RCC 7860 (cell line): ENCODE data around the gene SMIM24.

Experiments
- DNase-seq: peaks from one replicate; pipeline ENCODE4 v3.0.0-alpha.2; 2015; ENCODE audit warnings: low spot score
- FAIRE-seq: peaks from 2 replicates; lab custom pipeline; 2012; peaks lifted over from hg19 to GRCh38; lab: Jason Lieb, UNC

The SMIM24 gene

DNA sequence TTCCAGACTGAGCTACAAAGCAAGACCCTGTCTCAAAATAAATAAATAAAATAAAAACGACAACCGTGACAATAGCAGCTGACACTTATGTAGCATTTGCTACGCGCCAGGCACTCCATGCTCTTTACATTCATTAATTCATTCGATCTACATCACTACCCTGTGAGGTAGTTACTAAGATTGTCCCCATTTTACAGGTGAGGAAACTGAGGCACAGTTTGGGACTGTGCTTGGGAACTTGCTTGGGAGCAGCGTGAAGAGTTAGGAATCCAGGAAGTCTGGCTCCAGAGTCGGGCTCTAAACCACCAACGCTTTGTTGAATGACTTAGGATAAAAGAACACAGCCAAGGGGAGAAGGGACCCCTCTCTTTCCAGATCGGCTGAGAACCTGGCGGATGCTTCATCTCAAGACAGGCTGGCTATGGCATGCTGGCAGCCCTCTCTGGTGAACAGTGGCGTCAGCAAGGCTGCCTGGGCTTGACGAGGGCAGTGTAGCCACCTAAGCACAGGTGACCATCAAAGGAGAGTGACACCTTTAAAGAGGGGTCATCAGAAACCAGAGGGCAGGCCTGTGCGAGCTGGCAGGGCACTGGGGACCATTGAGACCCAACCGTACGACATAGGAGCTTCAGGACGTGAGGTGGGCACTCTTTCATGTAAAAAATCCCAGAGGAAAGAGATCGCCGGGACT, 19.6 kb upstream of the SMIM24 start:
- FAIRE-seq (no peak), DNase-seq (no peak)

DNA sequence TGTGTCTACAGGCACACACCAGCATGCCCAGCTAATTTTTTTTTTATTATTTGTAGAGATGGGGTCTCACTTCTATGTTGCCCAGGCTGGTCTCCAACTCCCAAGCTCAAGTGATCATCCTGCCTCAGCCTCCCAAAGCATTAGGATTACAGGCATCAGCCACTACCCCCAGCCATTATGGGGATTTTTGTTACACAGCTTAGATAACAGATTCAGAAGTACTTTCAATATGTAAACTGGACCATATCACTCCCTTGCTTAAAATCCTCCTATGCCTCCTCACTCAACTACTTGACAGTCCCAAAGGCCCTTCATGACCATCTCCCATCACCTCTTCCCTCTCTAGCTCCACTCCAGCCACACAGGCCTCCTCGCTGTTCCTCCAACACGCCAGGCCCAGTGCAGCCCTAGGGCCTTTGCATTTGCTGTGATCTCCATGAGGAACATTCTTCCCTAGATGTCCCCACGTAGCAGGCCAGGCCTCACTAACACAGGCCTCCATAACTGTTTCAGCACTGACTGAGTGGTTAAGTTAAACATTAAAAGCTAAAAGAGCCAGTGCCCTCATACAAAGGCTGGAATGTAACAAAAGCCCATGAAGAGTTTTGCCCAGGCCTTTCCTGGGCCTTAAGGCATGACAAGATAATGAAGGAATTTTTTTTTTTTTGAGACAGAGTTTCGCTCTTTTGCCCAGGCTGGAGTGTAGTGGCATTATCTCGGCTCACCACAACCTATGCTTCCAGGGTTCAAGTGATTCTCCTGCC, 17.6 kb upstream of the SMIM24 start:
- FAIRE-seq (no peak), DNase-seq (no peak)

DNA sequence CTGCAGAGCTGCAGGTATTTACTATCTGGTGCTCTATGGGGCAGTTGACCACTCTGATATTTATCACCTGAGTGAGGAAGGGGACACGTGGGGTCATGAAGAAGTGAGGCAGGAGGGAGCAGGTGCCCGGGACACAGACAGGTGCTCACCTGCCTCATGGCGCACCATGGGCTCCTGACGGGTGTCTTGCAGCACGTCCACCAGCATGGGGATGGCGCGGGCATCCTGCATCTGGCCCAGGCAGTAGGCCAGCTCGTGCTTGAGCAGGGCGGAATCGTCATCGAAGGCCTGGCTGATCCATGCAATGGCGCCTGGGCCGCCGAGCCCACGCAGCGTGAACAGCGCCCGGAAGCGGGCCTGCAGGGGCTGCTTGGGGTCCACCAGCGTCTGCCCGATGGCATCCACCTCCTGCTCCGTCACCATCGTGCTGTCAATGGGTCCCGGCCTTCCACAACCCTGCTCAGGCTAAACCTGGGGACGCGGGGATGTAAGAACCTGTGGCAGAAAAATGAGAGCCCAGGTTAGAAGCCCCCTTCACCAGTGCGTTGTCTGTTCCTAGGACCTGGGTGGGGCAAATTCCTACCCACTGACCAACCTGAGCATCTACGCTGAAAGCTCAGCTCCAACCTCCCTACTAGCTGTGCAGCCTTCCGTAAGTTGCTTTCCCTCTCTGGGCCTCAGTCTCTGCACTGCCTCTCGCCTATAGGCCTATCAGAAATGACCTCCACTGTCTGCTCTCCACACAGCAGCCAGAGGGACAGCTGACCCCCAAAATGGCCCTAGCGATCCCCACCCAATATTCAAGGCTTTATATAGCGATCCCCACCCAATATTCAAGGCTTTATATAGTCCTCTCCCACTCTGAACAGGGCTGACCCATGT, 16.3 kb upstream of the SMIM24 start:
- DNase-seq (no peak), FAIRE-seq (no peak)

DNA sequence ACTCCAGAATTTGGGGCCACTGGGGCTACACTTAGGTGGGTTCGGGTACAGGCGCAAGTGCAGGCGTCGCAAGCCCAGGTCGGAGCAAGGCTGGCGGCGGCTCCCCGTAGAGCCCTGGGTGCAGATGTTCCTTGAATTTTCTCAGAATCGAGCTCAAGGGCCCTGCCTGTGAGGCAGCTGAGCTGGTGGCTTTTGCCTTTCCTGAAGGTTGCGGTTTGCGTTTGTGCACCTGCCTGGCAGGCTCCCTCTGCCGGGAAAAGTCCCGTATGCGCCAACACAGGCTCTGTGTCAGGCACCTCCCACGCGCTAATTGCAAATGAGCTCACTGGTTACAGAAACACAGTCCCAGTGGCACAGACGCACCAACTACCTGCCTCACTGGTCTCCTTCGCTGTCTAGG, 14.2 kb upstream of the SMIM24 start:
- DNase-seq, result no peak
- no peak for FAIRE-seq

DNA sequence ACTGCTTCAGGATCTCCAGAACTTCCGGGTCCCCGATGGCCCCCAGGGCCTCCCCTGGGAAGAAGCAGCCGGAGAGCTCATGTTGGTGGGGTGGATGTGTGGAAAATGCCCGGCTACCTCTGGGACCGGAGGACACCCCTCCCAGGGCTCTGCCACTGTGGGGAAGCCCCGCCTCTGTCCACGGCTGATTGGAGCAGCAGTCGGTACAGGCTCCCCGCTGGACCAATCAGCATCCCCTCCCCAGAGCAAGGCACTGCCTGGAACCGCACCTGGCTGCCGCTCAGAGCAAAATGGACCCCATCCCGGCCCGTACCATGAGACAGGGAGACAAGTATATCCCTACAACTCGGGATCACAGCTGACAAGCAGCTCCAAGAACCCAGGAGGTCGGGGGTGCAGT, 13.7 kb upstream of the SMIM24 start:
- DNase-seq (no peak), FAIRE-seq (no peak)

DNA sequence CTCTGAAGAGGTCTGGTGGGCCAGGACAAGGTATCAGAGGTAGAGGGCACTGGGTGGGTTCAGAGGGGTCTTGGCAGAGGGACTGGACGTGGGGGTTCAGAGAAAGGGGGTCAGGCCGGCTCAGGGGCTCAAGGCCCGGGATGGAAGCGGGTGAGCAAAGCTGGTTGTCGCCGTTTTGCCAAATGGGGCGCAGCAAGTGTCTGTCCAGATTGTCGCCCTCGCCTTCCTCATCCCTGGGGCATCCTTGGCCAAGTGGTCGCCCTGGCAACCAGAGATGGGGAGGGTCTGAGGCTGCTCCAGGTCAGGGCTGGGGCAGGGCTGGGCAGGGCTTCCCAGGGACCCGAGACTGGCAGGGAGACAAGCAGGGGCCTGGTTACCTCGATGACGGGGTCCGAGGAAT, 13.3 kb upstream of the SMIM24 start:
- FAIRE-seq, result no peak
- no peak for DNase-seq

DNA sequence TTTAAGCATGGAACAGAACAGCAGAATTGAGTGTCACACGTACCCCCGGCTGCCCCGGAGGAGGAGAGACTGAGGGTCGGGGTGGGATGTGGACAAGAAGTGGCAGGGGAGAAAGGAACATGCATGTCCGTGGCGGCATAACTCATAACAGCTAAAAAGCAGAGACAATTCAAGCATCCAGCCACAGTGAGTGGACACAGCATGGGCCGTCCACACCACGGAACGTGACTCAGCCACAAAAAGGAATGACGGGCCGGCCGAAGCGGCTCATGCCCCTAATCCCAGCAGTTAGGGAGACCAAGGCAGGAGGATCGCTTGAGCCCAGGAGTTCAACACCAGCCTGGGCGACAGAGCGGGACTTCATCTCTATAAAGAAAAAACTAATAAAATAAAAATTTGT, 12.6 kb upstream of the SMIM24 start:
- DNase-seq (no peak), FAIRE-seq (no peak)

DNA sequence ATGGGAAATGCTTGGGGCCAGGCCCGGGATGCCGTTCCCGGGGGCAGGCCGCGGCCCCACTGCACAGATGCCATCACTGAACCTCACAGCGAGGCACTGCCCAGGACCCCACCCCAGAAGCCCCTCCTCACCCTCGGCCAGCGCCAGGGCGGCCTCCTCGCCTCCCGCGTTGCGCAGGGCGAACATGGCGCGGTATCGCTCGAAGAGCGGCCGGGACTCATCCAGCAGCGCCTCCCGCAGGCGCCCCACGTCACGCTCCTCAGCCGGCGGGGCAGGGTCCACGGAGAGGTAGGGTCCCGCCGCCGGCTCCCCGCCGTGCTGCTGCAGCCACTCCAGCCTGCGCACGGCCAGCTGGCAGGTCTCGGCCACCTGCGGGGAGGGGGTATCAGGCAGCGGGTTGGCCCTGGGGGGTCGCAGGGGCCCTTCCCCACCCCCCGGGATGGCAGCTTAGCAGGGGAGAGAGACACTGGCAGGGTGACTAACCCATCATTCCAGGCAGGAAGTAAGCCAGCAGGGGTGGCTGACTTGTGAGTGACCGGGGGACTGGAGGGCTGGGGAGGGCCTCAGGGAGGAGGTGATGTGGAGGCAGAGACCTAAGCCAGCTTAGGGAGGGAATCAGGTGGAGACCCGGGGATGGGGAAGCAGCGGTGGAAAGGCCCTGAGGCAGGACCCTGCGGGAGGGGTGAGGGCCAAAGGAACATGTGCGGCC, 12.0 kb upstream of the SMIM24 start:
- no peak for DNase-seq
- FAIRE-seq, result no peak

DNA sequence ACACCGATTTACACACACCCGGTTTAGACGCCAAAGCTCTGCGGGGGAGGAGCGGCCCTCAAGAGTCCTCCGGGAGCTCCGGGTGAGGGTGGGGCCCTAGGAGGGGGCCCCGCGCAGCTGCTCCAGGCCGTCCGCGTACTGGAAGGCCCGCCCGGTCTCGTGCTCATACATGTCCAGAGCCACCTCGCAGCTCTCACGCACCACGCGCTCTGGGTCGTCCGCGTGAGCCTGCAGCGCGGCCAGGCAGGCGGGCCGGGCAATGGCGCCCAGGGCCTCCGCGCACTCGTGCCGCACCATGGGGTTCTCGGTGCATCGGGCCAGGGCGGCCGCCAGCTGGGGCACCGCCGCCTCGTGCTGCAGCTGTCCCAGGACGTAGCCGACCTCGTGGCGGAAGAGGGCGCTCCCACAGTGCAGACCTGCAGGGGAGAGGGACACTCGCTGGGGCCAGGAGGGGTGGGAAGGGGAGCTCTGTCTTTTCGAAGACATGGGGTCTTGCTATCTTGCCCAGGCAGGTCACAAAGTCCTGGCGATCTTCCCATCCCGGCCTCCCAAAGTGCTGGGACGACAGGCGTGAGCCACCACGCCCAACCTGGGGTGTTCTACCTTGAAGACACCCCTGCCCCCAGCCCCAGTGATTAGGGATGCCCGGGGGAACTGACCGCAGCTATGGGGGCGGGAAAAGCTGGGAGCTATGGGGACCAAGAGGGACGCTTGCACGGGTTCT, 11.2 kb upstream of the SMIM24 start:
- DNase-seq (no peak), FAIRE-seq (no peak)

DNA sequence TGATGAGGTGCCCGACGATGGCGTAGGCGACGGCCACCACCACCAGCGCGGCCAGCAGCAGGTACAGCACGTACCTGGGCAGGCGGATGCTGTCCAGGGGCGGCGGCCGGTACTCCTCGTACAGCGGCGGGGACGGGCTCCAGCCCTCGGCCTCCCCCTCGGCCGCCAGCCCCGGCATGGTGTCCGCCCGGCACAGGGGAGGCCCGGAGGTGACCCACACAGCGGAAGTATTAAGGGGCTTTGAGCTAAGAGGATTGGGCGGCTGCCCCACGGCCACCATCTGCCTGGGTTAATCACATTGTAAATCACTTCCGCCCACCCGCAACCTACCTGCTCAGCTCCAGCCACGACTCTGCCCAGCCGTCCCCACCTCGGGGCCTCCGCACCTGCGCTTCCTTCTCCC, 2.9 kb upstream of the SMIM24 start, which contains the start of gene SMIM44:
SMIM44 (minus strand) TSS at position 216 of the 403 bp plus-strand sequence; CDS start at position 178, 38 bp downstream.
- no peak for FAIRE-seq

DNA sequence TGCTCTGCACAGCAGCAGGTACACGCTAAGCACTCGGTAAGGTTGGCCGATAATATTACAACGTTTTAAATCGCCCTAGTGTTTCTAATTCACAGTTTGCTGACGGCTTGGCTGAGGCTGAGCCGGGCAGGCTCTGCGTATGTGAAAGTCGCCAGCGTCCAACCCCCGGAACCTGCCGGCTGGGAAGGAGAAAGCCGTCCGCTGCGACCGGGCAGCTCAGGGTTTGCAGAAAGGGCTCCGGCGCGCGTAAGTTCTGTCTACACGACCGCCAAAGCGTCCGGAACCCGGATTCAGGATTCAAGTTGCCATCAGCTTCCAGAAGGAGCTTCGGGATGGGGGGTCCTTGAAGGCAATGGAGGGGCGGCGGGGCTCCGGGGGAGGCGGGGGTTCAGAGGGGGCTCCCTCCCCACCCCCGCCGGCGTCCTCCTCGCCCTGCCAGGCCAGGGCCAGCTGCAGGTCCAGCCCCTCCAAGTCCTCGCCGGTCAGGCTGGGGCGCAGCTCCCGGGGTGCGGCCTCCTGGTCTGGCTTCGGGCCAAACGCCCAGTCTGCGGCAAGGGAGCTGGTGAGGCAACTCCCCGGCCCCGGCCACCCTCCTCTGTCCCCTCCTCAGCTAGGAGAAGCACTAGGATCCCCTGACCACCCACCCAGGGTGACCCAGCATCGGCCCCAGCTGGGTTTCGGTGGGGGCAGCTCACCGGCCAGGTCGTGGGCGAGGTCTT, 2.3 kb upstream of the SMIM24 start:
- FAIRE-seq (no peak), DNase-seq (no peak)

More for the DNA sequence above, 2.9 kb upstream of the SMIM24 start, which contains the start of gene SMIM44:
- DNase-seq, result no peak

DNA sequence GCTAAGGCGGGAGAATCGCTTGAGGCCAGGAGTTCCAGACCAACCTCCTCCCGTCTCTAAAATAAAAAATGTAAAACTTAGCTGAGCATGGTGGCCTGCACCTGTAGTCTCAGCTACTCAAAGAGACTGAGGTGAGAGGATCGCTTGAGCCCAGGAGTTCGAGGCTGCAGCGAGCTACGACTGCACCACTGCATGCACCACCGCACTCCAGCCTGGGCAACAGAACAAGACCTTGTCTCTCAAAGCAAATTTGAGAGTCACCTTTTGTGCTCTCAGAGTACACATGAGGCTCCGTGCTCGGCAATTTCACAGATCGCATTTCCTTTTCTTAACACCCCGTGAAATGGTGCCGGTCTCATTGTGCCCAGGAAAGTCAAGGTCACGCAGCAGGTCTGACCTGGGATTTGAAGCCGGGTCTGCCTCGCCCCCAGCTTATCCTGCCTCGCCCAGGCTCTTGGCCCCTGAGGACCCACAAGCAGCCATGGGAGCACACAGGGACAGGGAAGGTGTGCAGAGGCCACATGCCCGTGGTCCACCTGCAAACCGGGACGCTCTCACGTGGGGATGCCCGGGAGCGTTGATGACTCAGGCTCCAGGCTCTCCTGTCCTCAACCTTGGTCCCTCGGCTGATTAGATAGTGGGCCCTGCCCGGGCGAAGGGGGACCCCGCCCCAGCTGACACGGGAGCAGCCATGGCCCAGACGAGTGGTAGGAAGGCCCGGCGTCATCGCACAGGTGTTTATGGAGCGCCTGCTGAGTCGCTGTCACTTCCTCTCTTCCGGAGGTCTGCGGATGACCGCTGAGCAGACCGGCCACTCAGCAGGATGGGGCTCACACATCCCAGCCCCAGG, 1.1 kb upstream of the SMIM24 start:
- DNase-seq (no peak), FAIRE-seq (no peak)

DNA sequence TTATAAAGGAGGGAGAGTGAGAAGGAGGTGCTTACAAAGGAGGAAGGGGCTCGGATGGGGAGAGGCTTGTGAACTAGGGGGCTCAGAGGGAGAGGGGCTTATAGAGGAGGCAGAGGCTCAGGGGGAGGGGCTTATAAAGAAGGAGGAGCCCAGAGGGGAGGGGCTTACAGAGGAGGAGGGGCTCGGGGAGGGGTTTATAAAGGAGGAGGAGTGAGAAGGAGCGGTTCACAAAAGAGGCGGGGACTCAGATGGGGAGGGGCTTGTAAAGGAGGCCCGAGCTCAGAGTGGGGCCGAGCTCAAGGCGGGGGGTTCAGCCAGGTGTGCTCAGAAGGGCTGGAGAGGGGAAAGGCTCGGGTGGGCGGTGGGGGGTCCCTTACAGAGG, 500 bp downstream of the SMIM24 start:
- DNase-seq (no peak), FAIRE-seq (no peak)

DNA sequence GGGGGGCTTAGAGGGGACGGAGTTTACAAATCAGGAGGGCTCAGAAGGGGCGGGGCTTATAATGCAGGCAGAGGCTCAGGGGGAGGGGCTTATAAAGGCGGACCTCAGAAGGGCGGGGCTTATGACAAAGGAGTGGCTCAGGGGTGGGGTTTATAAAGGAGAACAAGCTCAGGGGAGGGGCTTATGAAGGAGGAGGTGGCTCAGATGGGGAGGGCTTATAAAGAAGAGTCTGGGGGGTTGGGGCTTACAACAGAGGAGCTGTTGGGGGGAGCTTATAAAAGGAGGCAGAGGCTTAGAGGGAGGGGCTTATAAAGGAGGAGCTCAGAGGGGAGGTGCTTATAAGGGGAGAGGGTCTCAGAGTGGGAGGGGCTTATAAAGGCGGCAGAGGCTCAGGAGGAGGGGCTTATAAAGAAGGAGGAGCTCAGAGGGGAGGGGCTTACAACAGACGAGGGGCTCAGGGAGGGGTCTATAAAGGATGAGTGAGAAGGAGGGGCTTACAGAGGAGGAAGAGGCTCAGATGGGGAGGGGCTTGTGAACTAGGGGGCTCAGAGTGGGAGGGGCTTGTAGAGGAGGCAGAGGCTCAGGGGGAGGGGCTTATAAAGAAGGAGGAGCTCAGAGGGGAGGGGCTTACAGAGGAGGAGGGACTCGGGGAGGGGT, 1.0 kb downstream of the SMIM24 start:
- FAIRE-seq, result no peak
- no peak for DNase-seq

DNA sequence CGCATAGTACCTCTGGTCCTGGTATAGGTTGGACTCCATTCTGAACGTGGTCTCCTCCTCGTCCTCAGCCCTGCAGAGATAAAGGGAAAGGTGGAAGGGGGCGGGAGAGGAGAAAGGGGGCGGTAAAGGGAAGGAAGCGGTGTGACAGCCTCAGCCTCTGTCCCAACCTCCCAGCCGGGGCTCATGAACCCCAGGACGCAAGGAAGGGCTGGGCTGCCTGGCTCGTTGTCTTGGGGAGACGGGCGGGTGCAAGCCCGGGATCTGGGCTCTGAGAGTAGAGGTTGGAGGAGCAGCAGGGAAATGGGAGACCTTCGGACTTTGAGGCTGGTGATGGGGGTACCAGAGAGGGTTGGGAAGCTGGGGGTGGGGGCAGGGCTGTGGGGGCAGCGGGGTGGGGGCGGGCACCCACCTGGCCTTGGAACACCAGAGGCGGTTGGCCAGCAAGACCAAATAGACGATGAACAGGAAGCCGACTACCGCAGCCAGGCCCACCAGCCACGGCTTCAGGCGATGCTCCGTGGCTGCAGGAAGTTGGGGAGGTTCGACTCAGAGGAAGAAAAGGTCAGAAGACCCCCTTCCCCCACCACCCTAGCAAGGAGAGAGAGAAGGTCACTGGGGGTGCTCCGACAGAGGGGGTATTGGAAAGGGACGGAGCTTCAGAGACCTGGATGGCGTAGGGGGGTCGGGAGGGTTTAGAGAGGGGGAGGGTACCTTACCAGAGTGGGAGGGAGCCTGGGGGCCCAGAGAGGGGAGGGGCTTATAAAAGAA, 1.7 kb downstream of the SMIM24 start:
- DNase-seq (no peak), FAIRE-seq (no peak)

DNA sequence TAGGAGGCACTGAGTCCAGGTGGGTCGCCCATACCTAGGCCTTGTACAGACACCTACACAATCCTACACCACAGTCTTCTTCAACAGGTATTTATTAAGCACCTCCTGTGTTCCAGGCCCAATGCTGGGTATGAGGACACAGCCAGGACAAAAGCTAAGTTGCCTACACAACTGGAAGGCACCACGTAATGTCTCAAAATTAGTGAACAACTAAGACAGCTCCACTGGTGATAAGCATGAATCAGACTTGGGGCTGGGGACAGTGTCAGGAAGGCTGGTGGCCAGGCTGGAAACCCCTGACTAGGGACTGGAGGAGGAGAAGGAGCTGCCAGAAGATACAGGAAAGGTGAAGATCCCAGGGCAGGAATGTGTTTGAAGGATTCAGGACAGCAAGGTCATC, 2.4 kb downstream of the SMIM24 start:
- no peak for FAIRE-seq
- DNase-seq, result no peak

DNA sequence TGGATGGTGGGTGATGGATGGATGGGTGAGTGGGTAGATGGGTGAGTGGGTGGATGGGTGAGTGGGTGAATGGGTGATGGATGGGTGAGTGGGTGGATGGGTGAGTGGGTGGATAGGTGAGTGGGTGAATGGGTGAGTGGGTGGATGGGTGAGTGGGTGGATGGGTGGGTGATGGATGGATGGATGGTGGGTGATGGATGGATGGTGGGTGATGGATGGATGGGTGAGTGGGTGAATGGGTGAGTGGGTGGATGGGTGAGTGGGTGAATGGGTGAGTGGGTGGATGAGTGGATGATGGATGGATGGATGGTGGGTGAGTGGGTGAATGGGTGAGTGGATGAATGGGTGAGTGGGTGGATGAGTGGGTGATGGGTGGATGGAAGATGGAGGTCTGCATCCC, 2.8 kb downstream of the SMIM24 start:
- FAIRE-seq (no peak), DNase-seq (no peak)
